ENCODE data around the gene HOXB8. TPM values are rescaled to one million over a fixed set of nuclear protein-coding genes. Genes with fewer than 3 reads are reported as not detected.

HOXB8 gene
- total and polyA plus RNA-seq, 2 experiments from 2014 or later = not detected

DNA sequence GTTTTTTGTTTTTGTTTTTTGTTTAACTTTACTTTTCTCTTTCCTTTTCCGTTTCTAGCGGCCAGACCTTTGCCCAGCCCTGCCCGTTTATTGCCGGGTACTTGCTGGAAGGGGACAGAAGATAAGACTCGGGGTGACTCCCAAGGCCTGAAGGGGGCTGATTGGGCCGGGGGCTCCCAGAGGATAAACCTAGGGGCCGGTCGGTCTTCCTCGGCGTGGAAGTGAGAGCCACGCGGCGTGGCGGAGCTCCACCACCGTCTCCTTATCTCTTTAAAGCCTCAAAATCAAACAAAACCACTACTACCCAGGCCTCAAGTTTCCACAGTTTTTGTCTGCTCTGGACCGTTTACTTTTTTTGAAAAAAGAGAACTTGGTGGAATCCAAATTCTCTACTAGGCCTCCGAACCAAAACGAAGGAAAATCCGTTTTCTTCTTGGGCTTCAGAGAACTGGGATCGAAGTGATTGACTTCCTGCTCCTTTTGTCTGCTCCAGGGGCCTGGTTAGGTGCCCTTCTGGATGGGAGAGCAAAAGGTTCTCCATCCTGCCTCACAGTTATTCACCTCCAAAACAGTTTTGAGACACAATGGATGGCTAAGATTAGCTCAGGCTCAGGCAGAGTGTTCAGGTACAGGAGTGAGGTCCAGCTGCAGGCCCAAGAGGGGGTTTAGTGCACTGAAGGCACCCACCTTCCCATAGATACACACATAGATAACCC, 19.6 kb upstream of the HOXB8 start:
- Histone ChIP-seq H3K4me3 (no peak overlapping the region), H3K79me2 (replicated peaks; ENCODE audit: insufficient read depth) (no peaks in the 10 kb centered on the region), H4K20me1 (replicated peaks; ENCODE audit: insufficient read depth) (peaks cover 72% of the 10 kb centered on the region), H3K27ac (ENCODE audit: low read depth) (no peak overlapping the region), H3K4me2 (no peak overlapping the region), H3K9me2 (ENCODE audit: insufficient read depth) (no peaks in the 10 kb centered on the region), H3K36me3 (ENCODE audit: insufficient read depth) (no peaks in the 10 kb centered on the region), H2AFZ (no peak overlapping the region), H3K27me3 (ENCODE audit: insufficient read depth) (peaks cover 100% of the 10 kb centered on the region), H3K4me1 (ENCODE audit: insufficient read depth) (peaks cover 31% of the 10 kb centered on the region), H3F3A (replicated peaks; ENCODE audit: low read depth) (peaks cover 39% of the 10 kb centered on the region)
- TF ChIP-seq, protein P1, sequence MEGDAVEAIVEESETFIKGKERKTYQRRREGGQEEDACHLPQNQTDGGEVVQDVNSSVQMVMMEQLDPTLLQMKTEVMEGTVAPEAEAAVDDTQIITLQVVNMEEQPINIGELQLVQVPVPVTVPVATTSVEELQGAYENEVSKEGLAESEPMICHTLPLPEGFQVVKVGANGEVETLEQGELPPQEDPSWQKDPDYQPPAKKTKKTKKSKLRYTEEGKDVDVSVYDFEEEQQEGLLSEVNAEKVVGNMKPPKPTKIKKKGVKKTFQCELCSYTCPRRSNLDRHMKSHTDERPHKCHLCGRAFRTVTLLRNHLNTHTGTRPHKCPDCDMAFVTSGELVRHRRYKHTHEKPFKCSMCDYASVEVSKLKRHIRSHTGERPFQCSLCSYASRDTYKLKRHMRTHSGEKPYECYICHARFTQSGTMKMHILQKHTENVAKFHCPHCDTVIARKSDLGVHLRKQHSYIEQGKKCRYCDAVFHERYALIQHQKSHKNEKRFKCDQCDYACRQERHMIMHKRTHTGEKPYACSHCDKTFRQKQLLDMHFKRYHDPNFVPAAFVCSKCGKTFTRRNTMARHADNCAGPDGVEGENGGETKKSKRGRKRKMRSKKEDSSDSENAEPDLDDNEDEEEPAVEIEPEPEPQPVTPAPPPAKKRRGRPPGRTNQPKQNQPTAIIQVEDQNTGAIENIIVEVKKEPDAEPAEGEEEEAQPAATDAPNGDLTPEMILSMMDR (conservative IDR thresholded peaks at IDR 0.05; ENCODE audit: low read depth in 2 of 2) = no peak
- TF ChIP-seq, protein P2, sequence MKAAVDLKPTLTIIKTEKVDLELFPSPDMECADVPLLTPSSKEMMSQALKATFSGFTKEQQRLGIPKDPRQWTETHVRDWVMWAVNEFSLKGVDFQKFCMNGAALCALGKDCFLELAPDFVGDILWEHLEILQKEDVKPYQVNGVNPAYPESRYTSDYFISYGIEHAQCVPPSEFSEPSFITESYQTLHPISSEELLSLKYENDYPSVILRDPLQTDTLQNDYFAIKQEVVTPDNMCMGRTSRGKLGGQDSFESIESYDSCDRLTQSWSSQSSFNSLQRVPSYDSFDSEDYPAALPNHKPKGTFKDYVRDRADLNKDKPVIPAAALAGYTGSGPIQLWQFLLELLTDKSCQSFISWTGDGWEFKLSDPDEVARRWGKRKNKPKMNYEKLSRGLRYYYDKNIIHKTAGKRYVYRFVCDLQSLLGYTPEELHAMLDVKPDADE (IDR thresholded peaks at IDR 0.05) = no peak
- TF ChIP-seq, protein P3, sequence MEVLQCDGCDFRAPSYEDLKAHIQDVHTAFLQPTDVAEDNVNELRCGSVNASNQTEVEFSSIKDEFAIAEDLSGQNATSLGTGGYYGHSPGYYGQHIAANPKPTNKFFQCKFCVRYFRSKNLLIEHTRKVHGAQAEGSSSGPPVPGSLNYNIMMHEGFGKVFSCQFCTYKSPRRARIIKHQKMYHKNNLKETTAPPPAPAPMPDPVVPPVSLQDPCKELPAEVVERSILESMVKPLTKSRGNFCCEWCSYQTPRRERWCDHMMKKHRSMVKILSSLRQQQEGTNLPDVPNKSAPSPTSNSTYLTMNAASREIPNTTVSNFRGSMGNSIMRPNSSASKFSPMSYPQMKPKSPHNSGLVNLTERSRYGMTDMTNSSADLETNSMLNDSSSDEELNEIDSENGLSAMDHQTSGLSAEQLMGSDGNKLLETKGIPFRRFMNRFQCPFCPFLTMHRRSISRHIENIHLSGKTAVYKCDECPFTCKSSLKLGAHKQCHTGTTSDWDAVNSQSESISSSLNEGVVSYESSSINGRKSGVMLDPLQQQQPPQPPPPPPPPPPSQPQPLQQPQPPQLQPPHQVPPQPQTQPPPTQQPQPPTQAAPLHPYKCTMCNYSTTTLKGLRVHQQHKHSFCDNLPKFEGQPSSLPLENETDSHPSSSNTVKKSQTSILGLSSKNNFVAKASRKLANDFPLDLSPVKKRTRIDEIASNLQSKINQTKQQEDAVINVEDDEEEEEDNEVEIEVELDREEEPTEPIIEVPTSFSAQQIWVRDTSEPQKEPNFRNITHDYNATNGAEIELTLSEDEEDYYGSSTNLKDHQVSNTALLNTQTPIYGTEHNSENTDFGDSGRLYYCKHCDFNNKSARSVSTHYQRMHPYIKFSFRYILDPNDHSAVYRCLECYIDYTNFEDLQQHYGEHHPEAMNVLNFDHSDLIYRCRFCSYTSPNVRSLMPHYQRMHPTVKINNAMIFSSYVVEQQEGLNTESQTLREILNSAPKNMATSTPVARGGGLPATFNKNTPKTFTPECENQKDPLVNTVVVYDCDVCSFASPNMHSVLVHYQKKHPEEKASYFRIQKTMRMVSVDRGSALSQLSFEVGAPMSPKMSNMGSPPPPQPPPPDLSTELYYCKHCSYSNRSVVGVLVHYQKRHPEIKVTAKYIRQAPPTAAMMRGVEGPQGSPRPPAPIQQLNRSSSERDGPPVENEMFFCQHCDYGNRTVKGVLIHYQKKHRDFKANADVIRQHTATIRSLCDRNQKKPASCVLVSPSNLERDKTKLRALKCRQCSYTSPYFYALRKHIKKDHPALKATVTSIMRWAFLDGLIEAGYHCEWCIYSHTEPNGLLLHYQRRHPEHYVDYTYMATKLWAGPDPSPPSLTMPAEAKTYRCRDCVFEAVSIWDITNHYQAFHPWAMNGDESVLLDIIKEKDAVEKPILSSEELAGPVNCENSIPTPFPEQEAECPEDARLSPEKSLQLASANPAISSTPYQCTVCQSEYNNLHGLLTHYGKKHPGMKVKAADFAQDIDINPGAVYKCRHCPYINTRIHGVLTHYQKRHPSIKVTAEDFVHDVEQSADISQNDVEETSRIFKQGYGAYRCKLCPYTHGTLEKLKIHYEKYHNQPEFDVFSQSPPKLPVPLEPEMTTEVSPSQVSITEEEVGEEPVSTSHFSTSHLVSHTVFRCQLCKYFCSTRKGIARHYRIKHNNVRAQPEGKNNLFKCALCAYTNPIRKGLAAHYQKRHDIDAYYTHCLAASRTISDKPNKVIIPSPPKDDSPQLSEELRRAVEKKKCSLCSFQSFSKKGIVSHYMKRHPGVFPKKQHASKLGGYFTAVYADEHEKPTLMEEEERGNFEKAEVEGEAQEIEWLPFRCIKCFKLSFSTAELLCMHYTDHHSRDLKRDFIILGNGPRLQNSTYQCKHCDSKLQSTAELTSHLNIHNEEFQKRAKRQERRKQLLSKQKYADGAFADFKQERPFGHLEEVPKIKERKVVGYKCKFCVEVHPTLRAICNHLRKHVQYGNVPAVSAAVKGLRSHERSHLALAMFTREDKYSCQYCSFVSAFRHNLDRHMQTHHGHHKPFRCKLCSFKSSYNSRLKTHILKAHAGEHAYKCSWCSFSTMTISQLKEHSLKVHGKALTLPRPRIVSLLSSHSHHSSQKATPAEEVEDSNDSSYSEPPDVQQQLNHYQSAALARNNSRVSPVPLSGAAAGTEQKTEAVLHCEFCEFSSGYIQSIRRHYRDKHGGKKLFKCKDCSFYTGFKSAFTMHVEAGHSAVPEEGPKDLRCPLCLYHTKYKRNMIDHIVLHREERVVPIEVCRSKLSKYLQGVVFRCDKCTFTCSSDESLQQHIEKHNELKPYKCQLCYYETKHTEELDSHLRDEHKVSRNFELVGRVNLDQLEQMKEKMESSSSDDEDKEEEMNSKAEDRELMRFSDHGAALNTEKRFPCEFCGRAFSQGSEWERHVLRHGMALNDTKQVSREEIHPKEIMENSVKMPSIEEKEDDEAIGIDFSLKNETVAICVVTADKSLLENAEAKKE (CRISPR knock-in tag; IDR thresholded peaks at IDR 0.05) = no peak
- peak; percentile 91 for TF ChIP-seq EZH2 (IDR thresholded peaks at IDR 0.05; ENCODE audit: low read depth, unreplicated experiment)
- DNase-seq (ENCODE audit: low spot score) = no peak
- Mint-ChIP-seq H3K9me3 (peaks cover 3% of the 10 kb centered on the region; the same call in 2 of the 3 replicates), H3K27me3 (ENCODE audit: insufficient read depth, low read depth, poor library complexity) (peaks cover 100% of the 10 kb centered on the region), H3K36me3 (ENCODE audit: low read depth) (no peaks in the 10 kb centered on the region), H3K4me1 (peaks cover 10% of the 10 kb centered on the region), H3K4me3 (no peak overlapping the region), H3K27ac (no peak overlapping the region)
- ATAC-seq = no peak
